ENCODE data around the gene TNFSF9. TPM values are rescaled to one million over a fixed set of nuclear protein-coding genes. Genes with fewer than 3 reads are reported as not detected.
A peak's percentile ranks its signal among the peaks of the same experiment; 100 is the strongest.

Gene TNFSF9
- total RNA-seq, 1 donor from 2014 or later = 3.0 TPM

GRCh38 chr19:6528544-6529121, 2.2 kb upstream of the TNFSF9 start:
- H3K4me1 Mint-ChIP-seq (ENCODE audit: unreplicated experiment) = peaks cover 25% of the 10 kb centered on the region
- TF ChIP-seq CTCF (IDR thresholded peaks at IDR 0.05; ENCODE audit: unreplicated experiment) = no peak
- H3K9me3 Mint-ChIP-seq (ENCODE audit: unreplicated experiment) = peaks cover 17% of the 10 kb centered on the region
- no peak overlapping the region for H3K4me3 Mint-ChIP-seq (ENCODE audit: unreplicated experiment)
- peaks cover 22% of the 10 kb centered on the region for H3K36me3 Mint-ChIP-seq (ENCODE audit: low read depth, unreplicated experiment)
- H3K27me3 Mint-ChIP-seq (ENCODE audit: unreplicated experiment) = peaks cover 22% of the 10 kb centered on the region
- no peak overlapping the region for H3K27ac Mint-ChIP-seq (ENCODE audit: unreplicated experiment)
- no peak for DNase-seq (ENCODE audit: low spot score)

- TF ChIP-seq CTCF (IDR thresholded peaks at IDR 0.05; ENCODE audit: unreplicated experiment) = no peak
- Mint-ChIP-seq H3K36me3 (ENCODE audit: low read depth, unreplicated experiment) (peaks cover 26% of the 10 kb centered on the region), H3K9me3 (ENCODE audit: unreplicated experiment) (peaks cover 17% of the 10 kb centered on the region)
Measured at GRCh38 chr19:6529351-6529750, 1.5 kb upstream of the TNFSF9 start.

GRCh38 chr19:6529937-6530385, 865 bp upstream of the TNFSF9 start:
- Mint-ChIP-seq H3K27ac (ENCODE audit: unreplicated experiment) (peak overlapping the region; percentile 87), H3K9me3 (ENCODE audit: unreplicated experiment) (peaks cover 17% of the 10 kb centered on the region), H3K27me3 (ENCODE audit: unreplicated experiment) (peaks cover 22% of the 10 kb centered on the region), H3K4me3 (ENCODE audit: unreplicated experiment) (peak overlapping the region; percentile 84), H3K4me1 (ENCODE audit: unreplicated experiment) (peaks cover 27% of the 10 kb centered on the region), H3K36me3 (ENCODE audit: low read depth, unreplicated experiment) (peaks cover 26% of the 10 kb centered on the region)
- DNase-seq (ENCODE audit: low spot score) = no peak
- TF ChIP-seq CTCF (IDR thresholded peaks at IDR 0.05; ENCODE audit: unreplicated experiment) = no peak

More at GRCh38 chr19:6529351-6529750, 1.5 kb upstream of the TNFSF9 start:
- DNase-seq (ENCODE audit: low spot score) = no peak
- H3K4me1 Mint-ChIP-seq (ENCODE audit: unreplicated experiment) = peaks cover 27% of the 10 kb centered on the region
- peaks cover 22% of the 10 kb centered on the region for H3K27me3 Mint-ChIP-seq (ENCODE audit: unreplicated experiment)
- peak overlapping the region; percentile 87 for H3K27ac Mint-ChIP-seq (ENCODE audit: unreplicated experiment)
- H3K4me3 Mint-ChIP-seq (ENCODE audit: unreplicated experiment) = peak overlapping the region; percentile 84

- Mint-ChIP-seq H3K4me3 (ENCODE audit: unreplicated experiment) (peak overlapping the region; percentile 85), H3K4me1 (ENCODE audit: unreplicated experiment) (peaks cover 27% of the 10 kb centered on the region), H3K36me3 (ENCODE audit: low read depth, unreplicated experiment) (peaks cover 31% of the 10 kb centered on the region), H3K9me3 (ENCODE audit: unreplicated experiment) (peaks cover 21% of the 10 kb centered on the region), H3K27ac (ENCODE audit: unreplicated experiment) (no peak overlapping the region), H3K27me3 (ENCODE audit: unreplicated experiment) (peaks cover 24% of the 10 kb centered on the region)
- no peak for TF ChIP-seq CTCF (IDR thresholded peaks at IDR 0.05; ENCODE audit: unreplicated experiment)
- DNase-seq (ENCODE audit: low spot score) = no peak
Measured at GRCh38 chr19:6531163-6531955, 533 bp downstream of the TNFSF9 start.

GRCh38 chr19:6531956-6532243, 1.1 kb downstream of the TNFSF9 start:
- Mint-ChIP-seq H3K4me1 (ENCODE audit: unreplicated experiment) (peaks cover 27% of the 10 kb centered on the region), H3K36me3 (ENCODE audit: low read depth, unreplicated experiment) (peaks cover 31% of the 10 kb centered on the region), H3K27me3 (ENCODE audit: unreplicated experiment) (peaks cover 24% of the 10 kb centered on the region), H3K4me3 (ENCODE audit: unreplicated experiment) (peak overlapping the region; percentile 85), H3K9me3 (ENCODE audit: unreplicated experiment) (peaks cover 22% of the 10 kb centered on the region), H3K27ac (ENCODE audit: unreplicated experiment) (no peak overlapping the region)
- TF ChIP-seq CTCF (IDR thresholded peaks at IDR 0.05; ENCODE audit: unreplicated experiment) = no peak
- DNase-seq (ENCODE audit: low spot score) = no peak

All from endothelial cell (in vitro differentiated cells).